HEK293 (cell line): ENCODE measurements around the gene TMEM134.
A peak's percentile ranks its signal among the peaks of the same experiment; 100 is the strongest.

ENCODE experiments used
- ATF2 ChIP-seq: fragments of 450-650 bp; formaldehyde crosslinking; IDR thresholded peaks from 2 replicates; pipeline ENCODE4 v1.5.1; 2016; ENCODE audit warnings: missing biosample characterization, missing genetic modification characterization, low read depth
- BCL11A ChIP-seq: fragments of 450-650 bp; formaldehyde crosslinking; IDR thresholded peaks from 2 replicates; pipeline ENCODE4 v1.5.1; 2016; ENCODE audit warnings: low read depth, missing biosample characterization, missing genetic modification characterization
- BCL11B ChIP-seq: fragments of 450-650 bp; formaldehyde crosslinking; IDR thresholded peaks from 2 replicates; pipeline ENCODE4 v1.5.1; 2016; ENCODE audit warnings: low read depth, missing biosample characterization, missing genetic modification characterization
- FEZF1 ChIP-seq: fragments of 450-650 bp; formaldehyde crosslinking; IDR thresholded peaks from 2 replicates; pipeline ENCODE4 v1.5.1; 2016; ENCODE audit warnings: missing biosample characterization, missing genetic modification characterization
- HIC1 ChIP-seq: fragments of 450-650 bp; formaldehyde crosslinking; IDR thresholded peaks from 2 replicates; pipeline ENCODE4 v1.5.1; 2016; ENCODE audit warnings: missing biosample characterization, missing genetic modification characterization
- HOXA7 ChIP-seq: sonication (generic); formaldehyde crosslinking; IDR thresholded peaks from 2 replicates; pipeline ENCODE4 v1.8.1; 2022; ENCODE audit warnings: missing genetic modification reagents, borderline replicate concordance
- KLF8 ChIP-seq: fragments of 450-650 bp; formaldehyde crosslinking; IDR thresholded peaks from 2 replicates; pipeline ENCODE4 v1.5.1; 2016; ENCODE audit warnings: missing biosample characterization, missing genetic modification characterization
- MZF1 ChIP-seq: fragments of 450-650 bp; formaldehyde crosslinking; IDR thresholded peaks from 2 replicates; pipeline ENCODE4 v1.5.1; 2017; ENCODE audit warnings: missing biosample characterization, missing genetic modification characterization, borderline replicate concordance
- SP2 ChIP-seq: fragments of 450-650 bp; formaldehyde crosslinking; IDR thresholded peaks from 2 replicates; pipeline ENCODE4 v1.5.1; 2016; ENCODE audit warnings: missing biosample characterization, missing genetic modification characterization
- WT1 ChIP-seq: fragments of 450-650 bp; formaldehyde crosslinking; IDR thresholded peaks from 2 replicates; pipeline ENCODE4 v1.5.1; 2016; ENCODE audit warnings: missing biosample characterization, missing genetic modification characterization
- YY1 ChIP-seq: fragments of 450-650 bp; formaldehyde crosslinking; IDR thresholded peaks from 2 replicates; pipeline ENCODE4 v1.5.1; 2018; ENCODE audit warnings: missing biosample characterization, missing genetic modification characterization
- ZBTB21 ChIP-seq: fragments of 450-650 bp; formaldehyde crosslinking; IDR thresholded peaks from 2 replicates; pipeline ENCODE4 v1.5.1; 2017; ENCODE audit warnings: missing biosample characterization, missing genetic modification characterization
- ZBTB6 ChIP-seq: fragments of 450-650 bp; formaldehyde crosslinking; IDR thresholded peaks from 2 replicates; pipeline ENCODE4 v1.5.1; 2017; ENCODE audit warnings: missing biosample characterization, missing genetic modification characterization
- ZIC2 ChIP-seq: fragments of 450-650 bp; formaldehyde crosslinking; IDR thresholded peaks from 2 replicates; pipeline ENCODE4 v1.5.1; 2016; ENCODE audit warnings: missing biosample characterization, missing genetic modification characterization
- ZNF114 ChIP-seq: fragments of 450-650 bp; formaldehyde crosslinking; IDR thresholded peaks from 2 replicates; pipeline ENCODE4 v1.5.0; 2017; ENCODE audit warnings: missing biosample characterization, missing genetic modification characterization
- ZNF138 ChIP-seq: fragments of 450-650 bp; formaldehyde crosslinking; IDR thresholded peaks from 2 replicates; pipeline ENCODE4 v1.5.1; 2016; ENCODE audit warnings: missing biosample characterization, missing genetic modification characterization, borderline replicate concordance
- ZNF140 ChIP-seq: fragments of 450-650 bp; formaldehyde crosslinking; IDR thresholded peaks from 2 replicates; pipeline ENCODE4 v1.5.1; 2016; ENCODE audit warnings: missing biosample characterization, missing genetic modification characterization
- ZNF146 ChIP-seq: fragments of 450-650 bp; formaldehyde crosslinking; IDR thresholded peaks from 2 replicates; pipeline ENCODE4 v1.5.1; 2016; ENCODE audit warnings: missing biosample characterization, missing genetic modification characterization
- ZNF23 ChIP-seq: fragments of 450-650 bp; formaldehyde crosslinking; IDR thresholded peaks from 2 replicates; pipeline ENCODE4 v1.5.1; 2016; ENCODE audit warnings: missing biosample characterization, missing genetic modification characterization, borderline replicate concordance
- ZNF266 ChIP-seq: fragments of 450-650 bp; formaldehyde crosslinking; IDR thresholded peaks from 2 replicates; pipeline ENCODE4 v1.5.1; 2016; ENCODE audit warnings: missing biosample characterization, missing genetic modification characterization, low read depth
- ZNF37A ChIP-seq: fragments of 450-650 bp; IDR thresholded peaks from 2 replicates; pipeline ENCODE4 v1.5.1; 2018; ENCODE audit warnings: missing biosample characterization, missing genetic modification characterization
- ZNF398 ChIP-seq: fragments of 450-650 bp; formaldehyde crosslinking; IDR thresholded peaks from 2 replicates; pipeline ENCODE4 v1.5.1; 2017; ENCODE audit warnings: missing biosample characterization, missing genetic modification characterization
- ZNF514 ChIP-seq: fragments of 450-650 bp; formaldehyde crosslinking; IDR thresholded peaks from 2 replicates; pipeline ENCODE4 v1.5.1; 2016; ENCODE audit warnings: missing biosample characterization, missing genetic modification characterization
- ZNF571 ChIP-seq: fragments of 450-650 bp; formaldehyde crosslinking; IDR thresholded peaks from 2 replicates; pipeline ENCODE4 v1.5.0; 2017; ENCODE audit warnings: missing biosample characterization, missing genetic modification characterization
- ZNF660 ChIP-seq: fragments of 450-650 bp; IDR thresholded peaks from 2 replicates; pipeline ENCODE4 v1.5.1; 2018; ENCODE audit warnings: missing biosample characterization, mild to moderate bottlenecking, missing genetic modification characterization
- ZNF76 ChIP-seq: fragments of 450-650 bp; formaldehyde crosslinking; IDR thresholded peaks from 2 replicates; pipeline ENCODE4; 2016; ENCODE audit warnings: low read depth, missing biosample characterization, missing genetic modification characterization, borderline replicate concordance
- ZNF777 ChIP-seq: fragments of 450-650 bp; formaldehyde crosslinking; IDR thresholded peaks from 2 replicates; pipeline ENCODE4 v1.5.1; 2017; ENCODE audit warnings: missing biosample characterization, missing genetic modification characterization, borderline replicate concordance
- ZNF792 ChIP-seq: fragments of 450-650 bp; formaldehyde crosslinking; IDR thresholded peaks from 2 replicates; pipeline ENCODE4 v1.5.1; 2016; ENCODE audit warnings: missing biosample characterization, missing genetic modification characterization
- ZNF830 ChIP-seq: fragments of 450-650 bp; IDR thresholded peaks from 2 replicates; pipeline ENCODE4 v1.5.0; 2018; ENCODE audit warnings: missing biosample characterization, missing genetic modification characterization, low read depth, mild to moderate bottlenecking, moderate library complexity
- ZNF843 ChIP-seq: fragments of 450-650 bp; formaldehyde crosslinking; IDR thresholded peaks from 2 replicates; pipeline ENCODE4 v1.5.1; 2016; ENCODE audit warnings: missing biosample characterization, missing genetic modification characterization
- ZSCAN16 ChIP-seq: fragments of 450-650 bp; formaldehyde crosslinking; IDR thresholded peaks from 2 replicates; pipeline ENCODE4 v1.5.1; 2016; ENCODE audit warnings: missing biosample characterization, missing genetic modification characterization
- ZSCAN23 ChIP-seq: fragments of 450-650 bp; formaldehyde crosslinking; IDR thresholded peaks from 2 replicates; pipeline ENCODE4 v1.5.1; 2016; ENCODE audit warnings: missing biosample characterization, missing genetic modification characterization
- ZSCAN4 ChIP-seq: fragments of 450-650 bp; formaldehyde crosslinking; IDR thresholded peaks from 2 replicates; pipeline ENCODE4 v1.5.1; 2017; ENCODE audit warnings: missing biosample characterization, missing genetic modification characterization

TMEM134 gene

GRCh38 chr11:67507864-67508485 lies 38.9 kb upstream of the TMEM134 start, which contains the start of gene CDK2AP2 (continued):
- peak; percentile 42; the same call in 1 of the 2 replicates for TF ChIP-seq ZBTB6 (tag by site-specific recombination)
- TF ChIP-seq ZNF792, result no peak
- no peak for TF ChIP-seq ATF2 (tag by site-specific recombination)
- no peak for TF ChIP-seq YY1 (tag by site-specific recombination)
- TF ChIP-seq ZNF660 (tag by site-specific recombination), result no peak
- TF ChIP-seq ZNF76 (tag by site-specific recombination), result peak; percentile 77; the same call in 1 of the 2 replicates
- TF ChIP-seq HOXA7, result no peak
- TF ChIP-seq BCL11A (tag by site-specific recombination), result no peak
- no peak for TF ChIP-seq ZNF37A (tag by site-specific recombination)
- no peak for TF ChIP-seq ZSCAN23 (tag by site-specific recombination)
- TF ChIP-seq ZNF514 (tag by site-specific recombination), result no peak
- no peak for TF ChIP-seq ZSCAN4 (tag by site-specific recombination)
- TF ChIP-seq KLF8, result no peak; the same call in 1 of the 2 replicates
- no peak for TF ChIP-seq ZNF138 (tag by site-specific recombination)
- TF ChIP-seq BCL11B (tag by site-specific recombination), result no peak
- no peak for TF ChIP-seq ZSCAN16
- peak; percentile 74 for TF ChIP-seq HIC1 (tag by site-specific recombination)
- TF ChIP-seq ZNF843, result 0 out of 2 replicates have a peak, but pooled peaks have one; percentile 28
- TF ChIP-seq SP2 (tag by site-specific recombination), result peak; percentile 98
- TF ChIP-seq ZNF146, result no peak
- TF ChIP-seq ZBTB21 (tag by site-specific recombination), result no peak
- TF ChIP-seq ZNF830 (tag by site-specific recombination), result no peak
- no peak for TF ChIP-seq ZNF571 (tag by site-specific recombination)
- TF ChIP-seq ZIC2 (tag by site-specific recombination), result peak; percentile 47
- TF ChIP-seq ZNF23 (tag by site-specific recombination), result no peak
- no peak for TF ChIP-seq ZNF114 (tag by site-specific recombination)
- TF ChIP-seq ZNF398 (tag by site-specific recombination), result no peak
- TF ChIP-seq FEZF1 (tag by site-specific recombination), result no peak
- no peak for TF ChIP-seq ZNF777 (tag by site-specific recombination)
- no peak for TF ChIP-seq WT1
- TF ChIP-seq ZNF266 (tag by site-specific recombination), result no peak
- no peak for TF ChIP-seq ZNF140 (tag by site-specific recombination)
- TF ChIP-seq MZF1, result peak; percentile 97
